K562 (cell line): ENCODE measurements around the gene POLA1. TPM values are rescaled to one million over a fixed set of nuclear protein-coding genes. Genes with fewer than 3 reads are reported as not detected.

Experiments
- ATAC-seq: fragments of 200-7000 bp; cut with Tn5 transposase; 3 replicates; pipeline ENCODE4 v1.9.1; 2020; ENCODE audit warnings: moderate library complexity
- BruUV-seq: library from RNA; stranded (reverse); fragments of 400-500 nt; replicated peaks from 2 replicates; lab custom pipeline; 2021; lab: Mats Ljungman, UMichigan
- CTCF ChIA-PET: fragments of 300-600 bp; formaldehyde crosslinking; extraction: SDS; loops from one replicate; lab custom pipeline; 2021; ENCODE audit warnings: low intra/inter-chr PET ratio; lab: Yijun Ruan, JAX
- POLR2A ChIA-PET: fragments of 300-600, 350-650 bp; sonication (Branson Sonifier 250); formaldehyde crosslinking; extraction: SDS; loops from one replicate; lab custom pipeline; 2021; ENCODE audit warnings: antibody characterized with exemption, inconsistent platforms; lab: Yijun Ruan, JAX
- DNase-seq, 4 experiments: peaks; one replicate each; pipeline versions ENCODE4 v3.0.0 to v3.0.0-alpha.2; 2011 to 2018; ENCODE audit warnings: low spot score in 3 of 4, mixed read lengths in 3 of 4; ENCODE audit errors: extremely low read depth in 1 of 4
- FAIRE-seq: peaks from 2 replicates; lab custom pipeline; 2011; peaks lifted over from hg19 to GRCh38; lab: Jason Lieb, UNC
- H2AFZ ChIP-seq: 2 replicates; pipeline ENCODE4 v1.6.0; 2011; ENCODE audit warnings: low read depth, low read length, control low read depth, inconsistent platforms
- H3K27ac ChIP-seq: fragments of 200-600 bp; 3 replicates; pipeline ENCODE4 v1.8.0; 2011; ENCODE audit warnings: low read depth, mild to moderate bottlenecking, control low read depth, inconsistent platforms, low read length, moderate library complexity, mixed read lengths; ENCODE audit errors: extremely low read depth
- H3K27me3 ChIP-seq, 2 experiments: fragments of 300-600 bp in 1 of 2; 2 replicates in 1 of 2; 3 replicates in 1 of 2; pipeline versions ENCODE4 v1.6.0 to v1.8.0; 2011; ENCODE audit warnings: inconsistent platforms in 2 of 2, low read length in 2 of 2, mild to moderate bottlenecking in 1 of 2, mixed read lengths in 1 of 2, moderate library complexity in 1 of 2; ENCODE audit not compliant: control insufficient read depth in 2 of 2, insufficient read depth in 2 of 2
- H3K36me3 ChIP-seq: fragments of 300-600 bp; 3 replicates; pipeline ENCODE4 v1.8.0; 2011; ENCODE audit warnings: mild to moderate bottlenecking, low read length, inconsistent platforms; ENCODE audit not compliant: control insufficient read depth, insufficient read depth
- H3K4me1 ChIP-seq, 2 experiments: fragments of 200-600 bp in 1 of 2; replicated peaks in 1 of 2; 2 replicates in 1 of 2; 3 replicates in 1 of 2; pipeline versions ENCODE4 v1.5.1 to v1.8.0; 2011; ENCODE audit warnings: inconsistent platforms in 2 of 2, low read length in 2 of 2, mild to moderate bottlenecking in 1 of 2, mixed read lengths in 1 of 2, moderate library complexity in 1 of 2; ENCODE audit not compliant: control insufficient read depth in 2 of 2, insufficient read depth in 2 of 2
- H3K4me2 ChIP-seq: 2 replicates; pipeline ENCODE4 v1.6.1; 2011; ENCODE audit warnings: low read length, control low read depth, inconsistent platforms, mixed read lengths; ENCODE audit not compliant: insufficient read depth
- H3K4me3 ChIP-seq: fragments of 200-600 bp; sonication (generic), shearing (Covaris generic); 2 replicates; pipeline ENCODE4 v1.5.1; 2016; ENCODE audit warnings: control low read depth, inconsistent platforms
- H3K79me2 ChIP-seq: fragments of 200-600 bp; 3 replicates; pipeline ENCODE4 v1.8.0; 2011; ENCODE audit warnings: low read length, inconsistent platforms; ENCODE audit not compliant: control insufficient read depth, insufficient read depth
- H3K9ac ChIP-seq, 2 experiments: 2 replicates each; pipeline versions ENCODE4 v1.6.0 to v1.6.1; 2011; ENCODE audit warnings: low read depth in 2 of 2, low read length in 2 of 2, control low read depth in 1 of 2, inconsistent platforms in 1 of 2, mild to moderate bottlenecking in 1 of 2, mixed read lengths in 1 of 2; ENCODE audit not compliant: insufficient read depth in 1 of 2
- H3K9me1 ChIP-seq: one replicate; pipeline ENCODE4 v1.6.0; 2011; ENCODE audit warnings: inconsistent platforms, mild to moderate bottlenecking, low read length, moderate library complexity; ENCODE audit not compliant: control insufficient read depth, insufficient read depth
- H3K9me3 ChIP-seq: replicated peaks from 2 replicates; pipeline ENCODE4 v1.5.1; 2011; ENCODE audit warnings: low read depth, low read length, inconsistent platforms; ENCODE audit not compliant: control insufficient read depth, insufficient read depth
- H4K20me1 ChIP-seq: replicated peaks from 2 replicates; pipeline ENCODE4 v1.6.1; 2011; ENCODE audit warnings: low read length, inconsistent platforms, mixed read lengths; ENCODE audit not compliant: control insufficient read depth, insufficient read depth
- BRD9 ChIP-seq: fragments of 450-650 bp; IDR thresholded peaks from 2 replicates; pipeline ENCODE4 v1.6.1; 2018; ENCODE audit warnings: low read depth; ENCODE audit not compliant: partially characterized antibody
- BRF2 ChIP-seq: IDR thresholded peaks from 3 replicates; pipeline ENCODE4 v1.6.1; 2011; ENCODE audit warnings: borderline replicate concordance, mild to moderate bottlenecking; ENCODE audit not compliant: insufficient read length, insufficient read depth
- CXXC5 ChIP-seq: fragments of 250-450 bp; sonication (Bioruptor Pico); IDR thresholded peaks from 2 replicates; pipeline ENCODE4 v1.8.0; 2022; ENCODE audit warnings: inconsistent platforms, mild to moderate bottlenecking, moderate library complexity
- DNMT1 ChIP-seq: fragments of 450-650 bp; IDR thresholded peaks from 2 replicates; pipeline ENCODE4 v1.6.1; 2016; ENCODE audit warnings: antibody characterized with exemption, mild to moderate bottlenecking
- ELF2 ChIP-seq: fragments of 250-450 bp; sonication (Bioruptor Pico); IDR thresholded peaks from 2 replicates; pipeline ENCODE4 v1.5.0; 2021; ENCODE audit warnings: mild to moderate bottlenecking
- ETS2 ChIP-seq: IDR thresholded peaks from 2 replicates; pipeline ENCODE4 v1.6.1; 2016; ENCODE audit warnings: borderline replicate concordance, missing genetic modification characterization, mild to moderate bottlenecking, moderate library complexity, missing compliant biosample characterization; ENCODE audit not compliant: poor library complexity, severe bottlenecking
- FUS ChIP-seq: fragments of 200-400 bp; formaldehyde crosslinking; optimal IDR thresholded peaks from 2 replicates; pipeline ENCODE3; 2017; ENCODE audit warnings: low read depth, low read length
- KAT2B ChIP-seq: IDR thresholded peaks from one replicate; pipeline ENCODE4 v1.6.1; 2012; ENCODE audit warnings: low read depth, mild to moderate bottlenecking, control low read depth, inconsistent platforms, low read length, moderate library complexity
- MAZ ChIP-seq, 2 experiments: fragments of 450-650 bp in 1 of 2; sonication (generic) in 1 of 2; formaldehyde crosslinking; IDR thresholded peaks in 1 of 2; conservative IDR thresholded peaks in 1 of 2; 2 replicates each; pipeline versions ENCODE4 v1.4.0 to v1.5.0; 2020; ENCODE audit warnings: mild to moderate bottlenecking in 1 of 2, missing genetic modification reagents in 1 of 2
- MEF2A ChIP-seq: IDR thresholded peaks from 2 replicates; pipeline ENCODE4 v1.6.1; 2011; ENCODE audit warnings: low read depth, mild to moderate bottlenecking, low read length, moderate library complexity; ENCODE audit not compliant: control insufficient read depth
- MTA2 ChIP-seq: fragments of 450-650 bp; IDR thresholded peaks from 2 replicates; pipeline ENCODE4 v1.6.1; 2016; ENCODE audit warnings: low read depth
- NCOA1 ChIP-seq: fragments of 450-650 bp; IDR thresholded peaks from 2 replicates; pipeline ENCODE4 v1.6.1; 2016; ENCODE audit warnings: low read depth
- NFIC ChIP-seq: fragments of 450-650 bp; IDR thresholded peaks from 2 replicates; pipeline ENCODE4 v1.6.1; 2017; ENCODE audit warnings: mild to moderate bottlenecking, inconsistent platforms
- PKNOX1 ChIP-seq: fragments of 450-650 bp; IDR thresholded peaks from 2 replicates; pipeline ENCODE4 v1.6.1; 2016
- RFX1 ChIP-seq: fragments of 450-650 bp; IDR thresholded peaks from 2 replicates; pipeline ENCODE4 v1.6.1; 2016; ENCODE audit warnings: mild to moderate bottlenecking, moderate library complexity
- RFX7 ChIP-seq: fragments of 250-450 bp; sonication (Bioruptor Pico); IDR thresholded peaks from 2 replicates; pipeline ENCODE4 v1.5.1; 2021; ENCODE audit warnings: mild to moderate bottlenecking
- SMARCB1 ChIP-seq: IDR thresholded peaks from 2 replicates; pipeline ENCODE4 v1.6.1; 2011; ENCODE audit warnings: improper control_type of control experiment, low read depth; ENCODE audit not compliant: insufficient read length
- SNIP1 ChIP-seq: fragments of 450-650 bp; IDR thresholded peaks from 2 replicates; pipeline ENCODE4 v1.7.1; 2017; ENCODE audit warnings: low read depth, mild to moderate bottlenecking
- TAF9B ChIP-seq: fragments of 450-650 bp; IDR thresholded peaks from 2 replicates; pipeline ENCODE4 v1.6.1; 2018; ENCODE audit warnings: mild to moderate bottlenecking; ENCODE audit not compliant: partially characterized antibody
- ZNF143 ChIP-seq: sonication (generic); formaldehyde crosslinking; IDR thresholded peaks from 2 replicates; pipeline ENCODE4 v1.9.0; 2022; ENCODE audit warnings: mild to moderate bottlenecking, missing genetic modification reagents
- ZNF586 ChIP-seq: fragments of 450-650 bp; formaldehyde crosslinking; conservative IDR thresholded peaks from 2 replicates; pipeline ENCODE4 v1.4.0; 2020; ENCODE audit warnings: mild to moderate bottlenecking, moderate library complexity
- WGBS: fragments of 100-300 bp; shearing (Covaris generic); methylation state at CpG from one replicate; pipeline ENCODE4 v1.1.6; 2016; ENCODE audit warnings: low coverage, mixed read lengths; ENCODE audit not compliant: insufficient coverage; ENCODE audit errors: missing lambda C conversion rate; 5-methylcytosine and 5-hydroxymethylcytosine counted together
- in situ Hi-C: fragments of 300-500 bp; cut with MboI; formaldehyde crosslinking; loops from 4 replicates; pipeline ENCODE4 v1.15.0; 2018; ENCODE audit warnings: inconsistent platforms, mixed read lengths
- intact Hi-C: fragments of 100-400 bp; cut with micrococcal nuclease; formaldehyde crosslinking; loops from 2 replicates; pipeline ENCODE4 v1.14.2; 2022
- polyA plus RNA-seq, 8 experiments: library from polyadenylated mRNA; depleted of rRNA in 4 of 8; stranded (reverse) in 5 of 8; unstranded in 3 of 8; fragments of >200 nt; fragmentation: Nextera tagmentation in 2 of 8; fragmentation: Illumina TruSeq in 1 of 8; extraction: Ambion mirVana in 2 of 8; extraction: Trizol in 1 of 8; gene quantifications; 2 replicates each; pipeline versions ENCODE4 v1.2.1 to v1.2.3, GENCODE V29; 2011 to 2014; ENCODE audit warnings: inconsistent platforms in 1 of 8, missing spikeins in 1 of 8
- total RNA-seq, 7 experiments: library from RNA; depleted of rRNA in 6 of 7; stranded (reverse); fragments of >200 nt in 6 of 7; fragmentation: Illumina TruSeq in 2 of 7; extraction: Trizol in 2 of 7; gene quantifications; 2 replicates each; pipeline versions ENCODE4 v1.2.1 to v1.2.3, GENCODE V29; 2011 to 2021; ENCODE audit warnings: low replicate concordance in 1 of 7
- TF ChIP-seq, protein P1 (sequence below): fragments of 250-450 bp; sonication (Bioruptor Pico); IDR thresholded peaks from 2 replicates; pipeline ENCODE4 v1.5.0; 2020; ENCODE audit warnings: mild to moderate bottlenecking

The POLA1 gene
- total and polyA plus RNA-seq, 9 of the 15 experiments (the other 6 are each of a cell fraction or from before 2014, with no cell fraction given): 8.6 to 48.4 (median 27.4) TPM

DNA sequence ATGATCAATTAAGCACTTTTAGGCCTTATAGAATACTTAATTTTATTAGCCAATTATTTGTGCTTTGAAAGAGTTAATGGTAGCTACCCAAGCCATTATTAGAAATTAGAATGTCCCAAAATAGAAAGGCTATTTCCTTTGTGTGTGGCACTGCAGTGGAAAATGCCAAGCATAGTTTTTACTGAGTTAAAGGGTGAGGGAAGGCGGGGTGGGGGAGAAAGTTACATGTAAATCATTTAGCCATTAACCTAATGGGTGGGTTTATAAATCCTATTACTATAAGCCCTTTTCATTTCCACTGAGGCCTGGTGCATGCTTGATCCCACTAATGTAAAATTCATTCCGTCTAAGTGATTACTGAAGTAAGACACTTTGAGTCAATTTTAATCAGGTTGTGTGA lies 105.8 kb downstream of the POLA1 start (continued):
- TF ChIP-seq CXXC5 (CRISPR knock-in tag): no peak
- TF ChIP-seq ETS2 (tag): no peak
- TF ChIP-seq MEF2A: no peak

DNA sequence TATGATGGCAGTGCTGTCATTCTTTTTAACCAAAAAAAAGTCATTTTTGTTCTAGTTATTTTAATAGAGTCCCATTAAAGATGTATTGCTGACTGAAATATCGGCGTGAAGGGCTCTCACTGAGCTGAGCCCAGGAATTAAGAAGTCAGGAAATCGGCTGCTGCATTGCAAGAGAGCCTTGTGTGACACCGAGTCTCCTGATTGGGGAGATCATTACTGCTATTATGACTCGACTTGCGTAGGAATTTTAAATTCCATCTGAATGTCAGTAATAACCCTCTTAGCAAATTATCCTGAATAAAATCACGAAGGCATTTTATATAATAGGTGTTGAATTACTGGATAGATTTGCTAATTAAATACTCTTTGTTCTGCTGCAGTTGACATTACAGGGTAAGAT lies 111.5 kb downstream of the POLA1 start:
- no peak for FAIRE-seq
- no peaks in the 10 kb centered on the region for H3K79me2 ChIP-seq
- no peaks in the 10 kb centered on the region for H4K20me1 ChIP-seq
- no peak overlapping the region for H3K4me2 ChIP-seq
- H3K9me1 ChIP-seq: no peaks in the 10 kb centered on the region
- POLR2A ChIA-PET: no interaction called here
- no peak overlapping the region for H3K4me3 ChIP-seq
- H3K36me3 ChIP-seq: peaks cover 22% of the 10 kb centered on the region; the same call in 1 of the 3 replicates
- DNase-seq: no peak
- H3K27me3 ChIP-seq: no peaks in the 10 kb centered on the region
- H3K9me3 ChIP-seq: no peaks in the 10 kb centered on the region
- intact Hi-C loops: no loop called here
- no TSS peak for BruUV-seq
- 94% methylated on average over 7 of the region's 7 CpGs for WGBS
- H2AFZ ChIP-seq: no peak overlapping the region
- TF ChIP-seq MAZ (CRISPR knock-in tag; conservative IDR thresholded peaks at IDR 0.05 in 1 of 2, IDR thresholded peaks at IDR 0.05 in 1 of 2) (no peak), SMARCB1 (no peak), KAT2B (no peak), RFX7 (CRISPR knock-in tag) (no peak), DNMT1 (no peak), ZNF143 (CRISPR knock-in tag) (no peak), RFX1 (no peak), FUS (no peak), SNIP1 (no peak), TAF9B (no peak), NFIC (no peak), ZNF586 (CRISPR knock-in tag) (no peak), MTA2 (no peak), BRD9 (no peak), PKNOX1 (no peak), NCOA1 (no peak), BRF2 (no peak), ELF2 (CRISPR knock-in tag) (no peak)
- TF ChIP-seq, protein P1, sequence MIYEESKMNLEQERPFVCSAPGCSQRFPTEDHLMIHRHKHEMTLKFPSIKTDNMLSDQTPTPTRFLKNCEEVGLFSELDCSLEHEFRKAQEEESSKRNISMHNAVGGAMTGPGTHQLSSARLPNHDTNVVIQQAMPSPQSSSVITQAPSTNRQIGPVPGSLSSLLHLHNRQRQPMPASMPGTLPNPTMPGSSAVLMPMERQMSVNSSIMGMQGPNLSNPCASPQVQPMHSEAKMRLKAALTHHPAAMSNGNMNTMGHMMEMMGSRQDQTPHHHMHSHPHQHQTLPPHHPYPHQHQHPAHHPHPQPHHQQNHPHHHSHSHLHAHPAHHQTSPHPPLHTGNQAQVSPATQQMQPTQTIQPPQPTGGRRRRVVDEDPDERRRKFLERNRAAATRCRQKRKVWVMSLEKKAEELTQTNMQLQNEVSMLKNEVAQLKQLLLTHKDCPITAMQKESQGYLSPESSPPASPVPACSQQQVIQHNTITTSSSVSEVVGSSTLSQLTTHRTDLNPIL: no peak
- TF ChIP-seq, all 486 proteins: peak for 0
- no peak for ATAC-seq
- Histone ChIP-seq H3K4me1 (no peaks in the 10 kb centered on the region), H3K27ac (no peak overlapping the region), H3K9ac (no peak overlapping the region)
- in situ Hi-C loops: no loop called here
- CTCF ChIA-PET: no interaction called here
